WERI-Rb-1 (cell line): ENCODE data around the gene ADAMTS18.
"Not testable (repeated sequence)": the region's sequence is repeated elsewhere in the genome, so short reads cannot be mapped to it uniquely, and the experiment has no call there.

Experiments
- DNase-seq: peaks from one replicate; pipeline ENCODE4 v3.0.0-alpha.2; 2020
- H3K27ac ChIP-seq: fragments of 250-450 bp; sonication (Bioruptor Pico); 2 replicates; pipeline ENCODE4 v1.5.1; 2020; ENCODE audit warnings: mild to moderate bottlenecking, moderate library complexity
- H3K27me3 ChIP-seq: fragments of 250-450 bp; sonication (Bioruptor Pico); 2 replicates; pipeline ENCODE4 v1.5.1; 2021; ENCODE audit warnings: mild to moderate bottlenecking, low read depth, moderate library complexity; ENCODE audit not compliant: insufficient read depth, severe bottlenecking
- H3K36me3 ChIP-seq: fragments of 250-450 bp; sonication (Bioruptor Pico); 2 replicates; pipeline ENCODE4 v1.5.1; 2020; ENCODE audit warnings: mild to moderate bottlenecking, moderate library complexity
- H3K4me3 ChIP-seq: 2 replicates; pipeline ENCODE4 v1.5.1; 2011; ENCODE audit warnings: low read depth, mild to moderate bottlenecking, control low read depth, low read length
- H3K9me3 ChIP-seq: fragments of 250-450 bp; sonication (Bioruptor Pico); 2 replicates; pipeline ENCODE4 v1.5.1; 2021; ENCODE audit warnings: mild to moderate bottlenecking, moderate library complexity; ENCODE audit not compliant: severe bottlenecking
- TF ChIP-seq, protein P1 (sequence below): IDR thresholded peaks from 2 replicates; pipeline ENCODE4 v1.5.1; 2011; ENCODE audit warnings: low read depth, mild to moderate bottlenecking, control low read depth, inconsistent platforms, low read length

The ADAMTS18 gene

DNA sequence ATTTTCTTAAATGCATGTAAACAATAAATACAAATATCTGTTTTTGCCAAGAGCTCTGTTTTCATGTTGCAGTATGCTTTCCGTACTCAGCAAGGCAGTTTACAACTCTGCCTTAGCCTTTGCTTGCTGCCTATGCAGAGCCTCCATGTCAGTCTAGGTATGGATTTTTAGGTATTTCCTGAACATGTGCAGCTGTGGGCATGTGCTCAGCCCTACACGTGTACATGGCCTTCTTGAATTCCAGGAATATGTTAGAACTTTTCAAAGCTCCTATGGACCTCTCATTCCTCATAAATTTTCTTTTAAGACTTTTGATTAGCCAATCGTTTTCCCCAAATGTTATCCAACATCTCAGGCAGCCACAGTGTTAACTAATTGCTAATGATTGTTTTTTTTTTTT is 171.9 kb downstream of the ADAMTS18 start:
- no peak overlapping the region for H3K27ac ChIP-seq
- TF ChIP-seq, protein P1, sequence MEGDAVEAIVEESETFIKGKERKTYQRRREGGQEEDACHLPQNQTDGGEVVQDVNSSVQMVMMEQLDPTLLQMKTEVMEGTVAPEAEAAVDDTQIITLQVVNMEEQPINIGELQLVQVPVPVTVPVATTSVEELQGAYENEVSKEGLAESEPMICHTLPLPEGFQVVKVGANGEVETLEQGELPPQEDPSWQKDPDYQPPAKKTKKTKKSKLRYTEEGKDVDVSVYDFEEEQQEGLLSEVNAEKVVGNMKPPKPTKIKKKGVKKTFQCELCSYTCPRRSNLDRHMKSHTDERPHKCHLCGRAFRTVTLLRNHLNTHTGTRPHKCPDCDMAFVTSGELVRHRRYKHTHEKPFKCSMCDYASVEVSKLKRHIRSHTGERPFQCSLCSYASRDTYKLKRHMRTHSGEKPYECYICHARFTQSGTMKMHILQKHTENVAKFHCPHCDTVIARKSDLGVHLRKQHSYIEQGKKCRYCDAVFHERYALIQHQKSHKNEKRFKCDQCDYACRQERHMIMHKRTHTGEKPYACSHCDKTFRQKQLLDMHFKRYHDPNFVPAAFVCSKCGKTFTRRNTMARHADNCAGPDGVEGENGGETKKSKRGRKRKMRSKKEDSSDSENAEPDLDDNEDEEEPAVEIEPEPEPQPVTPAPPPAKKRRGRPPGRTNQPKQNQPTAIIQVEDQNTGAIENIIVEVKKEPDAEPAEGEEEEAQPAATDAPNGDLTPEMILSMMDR, result no peak
- H3K4me3 ChIP-seq, result no peak overlapping the region
- no peaks in the 10 kb centered on the region for H3K36me3 ChIP-seq
- H3K27me3 ChIP-seq, result peaks cover 3% of the 10 kb centered on the region
- peaks cover 2% of the 10 kb centered on the region for H3K9me3 ChIP-seq
- DNase-seq, result no peak

DNA sequence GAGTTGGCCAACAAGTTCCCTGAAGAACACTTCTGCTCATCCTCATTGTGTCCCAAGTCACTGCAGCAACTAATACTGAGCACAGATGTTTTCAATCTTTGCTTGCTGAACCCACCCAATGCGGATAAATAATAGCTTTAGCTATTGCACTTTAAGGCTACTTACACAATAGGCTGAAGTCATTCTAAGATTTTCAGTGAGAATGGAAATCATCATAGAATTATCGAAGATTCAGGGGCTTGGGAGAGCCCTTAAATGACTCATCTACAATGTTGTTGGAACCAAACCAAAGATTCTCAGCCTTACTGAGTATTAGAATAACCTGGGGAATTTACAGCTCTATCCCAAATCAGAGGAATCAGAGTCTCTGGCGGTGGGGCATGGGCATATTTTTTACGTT is 184.4 kb downstream of the ADAMTS18 start:
- Histone ChIP-seq H3K36me3 (no peaks in the 10 kb centered on the region), H3K27me3 (no peaks in the 10 kb centered on the region), H3K9me3 (no peaks in the 10 kb centered on the region), H3K27ac (no peak overlapping the region), H3K4me3 (no peak overlapping the region)
- TF ChIP-seq, protein P1, result no peak
- DNase-seq, result no peak

DNA sequence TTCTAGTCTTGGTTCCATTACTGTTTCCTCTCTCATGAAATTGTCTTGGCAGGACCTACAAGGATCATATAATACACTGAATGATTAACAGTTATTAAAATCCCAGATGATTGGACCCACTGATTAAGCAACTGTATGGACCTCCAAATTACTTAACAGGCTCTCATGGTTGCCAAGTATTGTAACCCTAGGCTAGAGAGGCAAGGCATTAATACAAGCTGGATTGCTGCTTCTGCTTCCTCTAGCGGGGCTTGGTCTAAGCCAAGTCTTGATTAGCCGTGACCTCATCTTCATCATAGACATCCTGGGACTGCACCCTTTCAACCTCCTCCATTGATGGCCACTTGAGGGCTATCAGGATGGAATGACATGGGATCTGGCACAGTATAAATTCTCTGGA is 188.7 kb downstream of the ADAMTS18 start:
- peaks cover 2% of the 10 kb centered on the region for H3K27me3 ChIP-seq
- no peaks in the 10 kb centered on the region for H3K9me3 ChIP-seq
- H3K27ac ChIP-seq, result no peak overlapping the region
- H3K4me3 ChIP-seq, result no peak overlapping the region
- no peak for DNase-seq
- no peaks in the 10 kb centered on the region for H3K36me3 ChIP-seq
- TF ChIP-seq, protein P1, result no peak

DNA sequence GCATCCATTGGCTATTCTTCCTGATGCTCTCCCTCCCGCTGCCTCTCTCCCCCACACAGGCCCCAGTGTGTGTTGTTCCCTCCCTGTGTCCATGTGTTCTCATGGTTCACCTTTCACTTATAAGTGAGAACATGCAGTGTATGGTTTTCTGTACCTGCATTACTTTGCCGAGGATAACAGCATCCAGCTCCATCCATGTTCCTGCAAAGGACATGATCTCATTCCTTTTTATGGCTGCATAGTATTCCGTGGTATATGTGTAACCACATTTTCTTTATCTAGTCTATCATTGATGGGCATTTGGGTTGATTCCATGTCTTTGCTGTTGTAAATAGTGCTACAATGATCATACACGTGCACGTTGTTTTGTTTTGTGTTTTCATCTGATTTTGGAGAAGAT is 192.4 kb downstream of the ADAMTS18 start:
- not testable (repeated sequence) for H3K27ac ChIP-seq, H3K36me3 ChIP-seq, H3K4me3 ChIP-seq, H3K9me3 ChIP-seq, H3K27me3 ChIP-seq, DNase-seq

DNA sequence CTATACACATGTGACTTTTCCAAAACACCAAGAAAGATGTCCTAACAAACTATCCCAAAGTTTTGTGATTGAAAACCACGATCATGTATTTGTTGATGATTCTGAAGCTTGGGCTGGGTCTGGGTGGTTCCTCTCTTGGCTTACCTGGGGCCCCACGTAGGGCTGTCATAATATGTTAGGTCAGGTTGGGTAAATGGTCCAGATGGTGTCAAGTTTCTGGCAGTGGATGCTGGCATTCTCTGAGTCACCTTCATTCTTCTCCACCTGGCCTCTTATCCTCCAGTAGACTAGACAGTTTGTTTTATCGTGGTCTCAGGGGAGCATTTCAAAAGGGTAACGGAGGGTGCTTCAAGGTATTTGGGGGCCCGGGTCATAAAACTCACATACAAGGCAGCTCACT is 196.2 kb downstream of the ADAMTS18 start:
- TF ChIP-seq, protein P1, result no peak
- Histone ChIP-seq H3K36me3 (no peaks in the 10 kb centered on the region), H3K27ac (no peak overlapping the region), H3K9me3 (no peaks in the 10 kb centered on the region), H3K4me3 (no peak overlapping the region), H3K27me3 (no peaks in the 10 kb centered on the region)
- DNase-seq, result no peak

DNA sequence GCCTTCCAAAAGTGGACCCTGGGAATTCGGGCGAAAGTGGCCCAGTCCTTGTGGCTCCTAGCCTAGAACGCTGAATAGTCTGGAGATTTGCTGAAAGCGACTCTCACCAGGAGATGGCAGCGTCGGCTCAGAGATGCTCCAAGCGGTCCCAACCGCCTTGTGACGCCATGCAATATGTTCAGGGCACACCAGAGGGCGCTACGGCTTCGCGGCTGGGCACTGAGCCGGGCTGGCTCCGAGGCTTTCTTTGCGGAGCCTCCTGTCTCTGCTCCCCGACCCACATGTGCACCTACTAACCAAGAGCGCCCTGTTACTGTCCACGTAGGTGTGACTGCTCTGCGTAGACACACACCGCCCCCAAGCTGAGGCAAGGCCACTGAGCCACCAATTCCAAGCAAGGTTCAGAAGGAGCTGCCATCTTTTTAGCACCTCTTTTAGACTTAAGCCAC is 198.7 kb downstream of the ADAMTS18 start:
- no peaks in the 10 kb centered on the region for H3K27me3 ChIP-seq

More for the DNA sequence above, 198.7 kb downstream of the ADAMTS18 start:
- Histone ChIP-seq H3K9me3 (no peaks in the 10 kb centered on the region), H3K4me3 (no peak overlapping the region), H3K27ac (no peak overlapping the region), H3K36me3 (no peaks in the 10 kb centered on the region)
- TF ChIP-seq, protein P1, result peak; percentile 98
- DNase-seq, result peak; percentile 85
